ENCODE results near the gene PEX26. TPM values are rescaled to one million over a fixed set of nuclear protein-coding genes. Genes with fewer than 3 reads are reported as not detected.

The PEX26 gene
- total RNA-seq, 3 donors from 2014 or later = 51.3 to 68.3 (median 58.2) TPM

GRCh38 chr22:18109410-18110193 lies 31.8 kb downstream of the PEX26 start:
- no peak for ATAC-seq
- H3K4me1 Mint-ChIP-seq (ENCODE audit: low read depth) = peaks cover 36% of the 10 kb centered on the region
- peaks cover 26% of the 10 kb centered on the region for H3K27me3 Mint-ChIP-seq (ENCODE audit: low read depth)
- peaks cover 4% of the 10 kb centered on the region for H3K9me3 Mint-ChIP-seq
- DNase-seq = no peak
- H3K36me3 Mint-ChIP-seq (ENCODE audit: insufficient read depth) = peaks cover 13% of the 10 kb centered on the region
- H3K4me3 Mint-ChIP-seq = peak overlapping the region; percentile 61

DNA sequence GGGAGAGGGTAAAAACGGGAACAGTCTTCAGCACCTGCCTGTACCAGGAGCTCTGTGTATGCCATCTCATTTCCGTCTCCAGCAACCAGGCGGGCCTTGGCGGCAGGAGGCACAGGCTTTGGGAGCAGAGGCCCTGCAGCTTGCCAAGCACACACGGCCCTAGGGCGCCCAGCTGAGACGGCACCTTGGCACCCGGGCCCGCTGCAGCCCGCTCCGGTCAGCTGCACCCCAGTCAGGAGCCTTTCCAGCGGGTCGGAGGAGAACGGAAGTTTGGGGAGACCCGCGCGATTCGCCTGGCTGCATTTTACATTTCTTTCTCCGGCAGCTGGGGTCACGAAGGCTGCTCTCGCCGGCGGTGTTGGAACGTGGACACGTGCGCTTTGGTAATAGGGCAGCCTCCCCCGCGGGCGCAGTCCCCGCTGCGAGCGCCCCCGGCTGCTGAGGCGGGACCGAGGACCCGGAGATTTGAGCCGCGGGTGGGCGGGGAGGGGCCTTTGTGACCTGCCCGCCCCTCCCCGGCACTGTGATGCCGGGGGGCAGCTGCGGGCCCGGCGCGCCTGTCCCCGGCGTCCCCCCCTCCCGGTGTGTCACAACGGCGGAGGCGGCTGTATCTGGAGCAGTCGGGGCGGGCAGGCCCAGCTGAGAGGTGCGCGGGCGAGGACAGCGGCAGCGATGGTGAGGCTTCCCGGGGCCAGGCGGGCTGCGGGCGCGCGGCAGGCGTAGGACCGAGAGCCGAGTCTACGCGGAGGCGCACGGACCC lies 32.6 kb downstream of the PEX26 start, which contains the start of gene TUBA8:
Gene TUBA8 (plus strand): TSS at position 616 of the 760 bp plus-strand sequence. CDS start 57 bp downstream, at position 673.
- peaks cover 33% of the 10 kb centered on the region for H3K4me1 Mint-ChIP-seq (ENCODE audit: low read depth)
- DNase-seq (peak; percentile 34), ATAC-seq (peak; percentile 78 to 82)
- H3K36me3 Mint-ChIP-seq (ENCODE audit: insufficient read depth) = peaks cover 7% of the 10 kb centered on the region
- peaks cover 24% of the 10 kb centered on the region for H3K27me3 Mint-ChIP-seq (ENCODE audit: low read depth)
- H3K9me3 Mint-ChIP-seq = peaks cover 4% of the 10 kb centered on the region
- peak within 1 kb of the TSS; percentile 61 for H3K4me3 Mint-ChIP-seq

- Mint-ChIP-seq H3K27me3 (ENCODE audit: low read depth) (peaks cover 24% of the 10 kb centered on the region), H3K9me3 (no peaks in the 10 kb centered on the region), H3K4me1 (ENCODE audit: low read depth) (peaks cover 30% of the 10 kb centered on the region), H3K36me3 (ENCODE audit: insufficient read depth) (peaks cover 3% of the 10 kb centered on the region), H3K4me3 (peak overlapping the region; percentile 59)
- ATAC-seq (no peak), DNase-seq (no peak)
Observed at GRCh38 chr22:18110954-18111758, 33.4 kb downstream of the PEX26 start.

- Mint-ChIP-seq H3K36me3 (ENCODE audit: insufficient read depth) (peaks cover 3% of the 10 kb centered on the region), H3K9me3 (no peaks in the 10 kb centered on the region), H3K27me3 (ENCODE audit: low read depth) (peaks cover 24% of the 10 kb centered on the region), H3K4me1 (ENCODE audit: low read depth) (peaks cover 30% of the 10 kb centered on the region), H3K4me3 (no peak overlapping the region)
- ATAC-seq = no peak
- DNase-seq = no peak
Observed at GRCh38 chr22:18111759-18112330, 34.1 kb downstream of the PEX26 start.

DNA sequence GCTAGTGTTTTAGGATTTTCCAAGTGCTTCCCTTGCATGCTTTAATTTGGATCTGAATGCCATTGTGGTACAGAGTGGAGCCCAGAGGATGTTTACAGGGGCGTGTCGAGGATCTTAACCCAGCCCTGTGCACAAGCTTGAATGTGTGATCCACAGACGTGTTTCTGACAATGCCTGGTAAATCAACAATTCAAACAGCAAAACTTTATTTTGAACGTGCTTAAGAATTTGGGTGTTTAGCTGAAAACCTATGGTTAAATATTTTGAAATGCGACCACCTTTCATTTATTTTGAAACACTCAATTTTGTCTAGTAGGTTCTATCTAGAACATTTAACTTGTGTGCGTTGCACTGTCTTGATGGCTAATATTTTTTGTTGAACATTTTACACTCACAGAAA lies 34.6 kb downstream of the PEX26 start:
- no peak for ATAC-seq
- H3K27me3 Mint-ChIP-seq (ENCODE audit: low read depth) = peaks cover 21% of the 10 kb centered on the region
- H3K4me3 Mint-ChIP-seq = no peak overlapping the region
- no peaks in the 10 kb centered on the region for H3K9me3 Mint-ChIP-seq
- peaks cover 27% of the 10 kb centered on the region for H3K4me1 Mint-ChIP-seq (ENCODE audit: low read depth)
- no peak for DNase-seq
- no peaks in the 10 kb centered on the region for H3K36me3 Mint-ChIP-seq (ENCODE audit: insufficient read depth)

DNA sequence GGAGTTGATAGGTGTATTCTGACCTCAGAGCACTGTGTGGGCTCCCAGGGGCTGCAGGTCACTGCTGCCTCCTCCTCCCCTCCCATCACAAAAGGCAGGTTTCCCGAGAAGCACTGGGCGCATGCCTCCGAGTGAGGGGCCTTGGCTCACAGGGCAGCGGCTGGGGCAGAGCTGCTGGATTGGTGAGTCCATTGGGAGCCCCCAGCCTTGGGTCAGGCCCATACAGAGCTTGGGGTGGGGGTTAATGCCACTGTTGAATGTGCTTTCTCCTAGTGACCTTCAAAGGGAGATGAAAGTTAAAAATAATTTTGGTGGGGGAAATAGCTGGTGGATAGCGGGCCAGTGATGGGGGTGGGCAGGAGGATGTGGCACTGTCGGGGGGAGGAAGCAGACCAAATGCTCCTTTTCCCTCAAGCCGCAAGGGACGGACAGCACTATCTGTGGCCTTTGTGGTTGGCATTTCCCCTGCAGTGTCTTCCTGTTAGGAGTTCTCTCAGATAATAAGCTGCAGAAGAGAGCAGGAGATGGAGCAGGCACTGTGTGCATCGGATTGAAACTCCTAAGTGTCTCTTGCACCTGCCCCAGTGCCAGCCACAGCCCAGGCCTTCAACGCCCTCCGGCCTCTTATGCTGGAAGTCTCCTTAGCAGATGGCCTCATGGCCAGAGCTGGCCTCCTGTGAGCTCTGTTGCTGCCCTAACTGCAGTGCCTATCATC lies 36.0 kb downstream of the PEX26 start:
- H3K9me3 Mint-ChIP-seq = no peaks in the 10 kb centered on the region

GRCh38 chr22:18114495-18114894 lies 36.7 kb downstream of the PEX26 start:
- ATAC-seq (no peak), DNase-seq (no peak)
- Mint-ChIP-seq H3K4me1 (ENCODE audit: low read depth) (peaks cover 28% of the 10 kb centered on the region), H3K27me3 (ENCODE audit: low read depth) (peaks cover 16% of the 10 kb centered on the region), H3K4me3 (no peak overlapping the region), H3K9me3 (no peaks in the 10 kb centered on the region), H3K36me3 (ENCODE audit: insufficient read depth) (no peaks in the 10 kb centered on the region)

More for the DNA sequence above, 36.0 kb downstream of the PEX26 start:
- Mint-ChIP-seq H3K4me1 (ENCODE audit: low read depth) (peaks cover 27% of the 10 kb centered on the region), H3K4me3 (no peak overlapping the region), H3K27me3 (ENCODE audit: low read depth) (peaks cover 21% of the 10 kb centered on the region), H3K36me3 (ENCODE audit: insufficient read depth) (no peaks in the 10 kb centered on the region)
- ATAC-seq (no peak), DNase-seq (no peak)

DNA sequence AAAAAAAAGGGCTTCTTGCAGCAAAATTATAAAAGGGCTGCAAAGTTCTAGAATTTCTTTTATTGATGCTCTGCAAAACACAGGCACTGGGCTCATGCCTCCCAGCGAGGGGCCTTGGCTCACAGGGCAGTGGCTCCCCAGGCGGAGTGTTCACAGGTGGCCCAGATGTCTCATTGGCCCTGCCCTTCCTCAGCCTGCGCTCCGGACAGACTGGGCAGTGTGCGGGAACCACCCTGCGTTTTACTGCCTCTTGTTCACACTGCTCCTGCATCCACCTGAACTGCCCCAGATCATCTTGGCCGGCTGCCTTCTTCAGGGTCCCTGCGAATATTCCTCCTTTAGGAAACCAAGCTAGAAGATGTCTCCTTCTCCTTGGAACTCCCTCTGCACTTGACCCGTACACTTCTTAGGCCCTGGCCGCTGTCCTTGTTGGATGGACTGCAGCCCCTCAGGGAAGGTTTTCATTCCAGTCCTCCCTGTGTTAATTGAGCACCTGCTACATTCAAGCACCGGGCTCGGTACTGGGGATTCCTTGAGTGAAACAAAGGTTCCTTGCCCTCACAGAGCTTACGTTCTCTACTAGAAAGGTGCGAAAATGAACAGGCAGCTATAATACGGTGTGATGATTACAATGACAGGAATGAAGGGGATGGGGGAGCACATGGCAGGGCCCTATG lies 37.3 kb downstream of the PEX26 start:
- ATAC-seq = no peak
- Mint-ChIP-seq H3K9me3 (no peaks in the 10 kb centered on the region), H3K4me3 (no peak overlapping the region), H3K36me3 (ENCODE audit: insufficient read depth) (no peaks in the 10 kb centered on the region), H3K4me1 (ENCODE audit: low read depth) (peaks cover 26% of the 10 kb centered on the region), H3K27me3 (ENCODE audit: low read depth) (peaks cover 9% of the 10 kb centered on the region)
- no peak for DNase-seq

DNA sequence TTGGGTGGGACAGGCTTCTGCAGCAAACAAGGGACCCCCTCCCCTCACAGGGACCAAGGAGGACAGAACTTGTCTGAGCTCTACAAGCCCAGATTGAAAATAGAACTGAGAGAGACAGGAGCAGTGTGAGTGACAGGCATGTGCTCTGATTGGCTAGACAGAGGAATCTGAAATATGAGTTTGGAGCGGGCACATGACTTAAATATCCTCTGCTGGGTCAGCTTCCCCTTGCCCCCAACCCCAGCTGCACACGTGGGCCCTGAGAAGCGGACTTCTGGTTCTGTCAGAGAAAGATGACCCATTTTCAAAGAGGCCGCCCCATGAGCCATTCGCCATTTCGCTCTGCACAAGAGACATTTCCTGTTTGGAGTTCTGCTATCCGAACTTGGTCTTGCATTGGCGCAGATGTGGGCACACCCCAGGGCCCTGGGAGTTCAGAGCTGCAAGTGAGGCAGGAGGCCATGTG lies 38.1 kb downstream of the PEX26 start:
- no peak for DNase-seq
- Mint-ChIP-seq H3K4me1 (ENCODE audit: low read depth) (peaks cover 22% of the 10 kb centered on the region), H3K9me3 (no peaks in the 10 kb centered on the region), H3K36me3 (ENCODE audit: insufficient read depth) (no peaks in the 10 kb centered on the region), H3K4me3 (no peak overlapping the region), H3K27me3 (ENCODE audit: low read depth) (peaks cover 5% of the 10 kb centered on the region)
- no peak for ATAC-seq

- Mint-ChIP-seq H3K4me1 (ENCODE audit: low read depth) (peaks cover 21% of the 10 kb centered on the region), H3K36me3 (ENCODE audit: insufficient read depth) (no peaks in the 10 kb centered on the region)
Observed at GRCh38 chr22:18116634-18117033, 38.8 kb downstream of the PEX26 start.

GRCh38 chr22:18118345-18118915 lies 40.6 kb downstream of the PEX26 start:
- no peaks in the 10 kb centered on the region for H3K9me3 Mint-ChIP-seq
- H3K4me3 Mint-ChIP-seq = no peak overlapping the region
- DNase-seq (no peak), ATAC-seq (no peak)
- H3K27me3 Mint-ChIP-seq (ENCODE audit: low read depth) = no peaks in the 10 kb centered on the region
- H3K36me3 Mint-ChIP-seq (ENCODE audit: insufficient read depth) = no peaks in the 10 kb centered on the region
- peaks cover 21% of the 10 kb centered on the region for H3K4me1 Mint-ChIP-seq (ENCODE audit: low read depth)

More at GRCh38 chr22:18116634-18117033, 38.8 kb downstream of the PEX26 start:
- Mint-ChIP-seq H3K4me3 (no peak overlapping the region), H3K27me3 (ENCODE audit: low read depth) (peaks cover 3% of the 10 kb centered on the region), H3K9me3 (no peaks in the 10 kb centered on the region)
- ATAC-seq (no peak), DNase-seq (no peak)

- ATAC-seq = no peak
- Mint-ChIP-seq H3K9me3 (no peaks in the 10 kb centered on the region), H3K36me3 (ENCODE audit: insufficient read depth) (no peaks in the 10 kb centered on the region), H3K4me3 (no peak overlapping the region), H3K4me1 (ENCODE audit: low read depth) (peaks cover 10% of the 10 kb centered on the region), H3K27me3 (ENCODE audit: low read depth) (no peaks in the 10 kb centered on the region)
- DNase-seq = no peak
Observed at GRCh38 chr22:18119409-18120110, 41.8 kb downstream of the PEX26 start.

Measured in activated T-cell treated with anti-CD3 and anti-CD28 coated beads, Interleukin-2, amount 50 U/mL, for 4 hours (primary cell).